Liver (tissue), 9 donors: Measurements from ENCODE around the gene GRIP2. TPM values are rescaled to one million over a fixed set of nuclear protein-coding genes. Genes with fewer than 3 reads are reported as not detected.

Source experiments
- DNase-seq: peaks from one replicate; pipeline ENCODE4 v3.0.0-alpha.2; 2017; ENCODE audit warnings: low spot score
- H3K27ac ChIP-seq, 2 donors: one replicate each; pipeline ENCODE4 v1.7.0; 2013; ENCODE audit warnings: inconsistent platforms in 2 of 2, low read length in 2 of 2, control low read depth in 1 of 2, low read depth in 1 of 2, mild to moderate bottlenecking in 1 of 2
- H3K27me3 ChIP-seq, 4 donors: one replicate each; pipeline versions ENCODE4 v1.6.1 to v1.7.0; 2013; ENCODE audit warnings: low read length in 3 of 4, inconsistent platforms in 1 of 4, mild to moderate bottlenecking in 1 of 4, moderate library complexity in 1 of 4; ENCODE audit not compliant: control insufficient read depth in 4 of 4, insufficient read depth in 4 of 4
- H3K36me3 ChIP-seq, 4 donors: one replicate each; pipeline versions ENCODE4 v1.6.1 to v1.7.0; 2013; ENCODE audit warnings: low read length in 3 of 4, mild to moderate bottlenecking in 3 of 4, low read depth in 1 of 4, moderate library complexity in 1 of 4; ENCODE audit not compliant: control insufficient read depth in 4 of 4, insufficient read depth in 3 of 4
- H3K4me1 ChIP-seq, 4 donors: one replicate each; pipeline versions ENCODE4 v1.6.1 to v1.7.0; 2013; ENCODE audit warnings: low read length in 3 of 4, mild to moderate bottlenecking in 3 of 4, moderate library complexity in 1 of 4; ENCODE audit not compliant: control insufficient read depth in 4 of 4, insufficient read depth in 4 of 4
- H3K4me3 ChIP-seq, 3 donors: one replicate each; pipeline versions ENCODE4 v1.6.1 to v1.7.0; 2013; ENCODE audit warnings: low read length in 3 of 3, control low read depth in 1 of 3, low read depth in 1 of 3, mild to moderate bottlenecking in 1 of 3
- H3K9ac ChIP-seq, 2 donors: one replicate each; pipeline ENCODE4 v1.7.0; 2013; ENCODE audit warnings: low read length in 2 of 2, mild to moderate bottlenecking in 2 of 2, moderate library complexity in 2 of 2, control low read depth in 1 of 2, low read depth in 1 of 2
- H3K9me3 ChIP-seq, 4 donors: one replicate each; pipeline versions ENCODE4 v1.6.1 to v1.7.0; 2013; ENCODE audit warnings: low read length in 3 of 4; ENCODE audit not compliant: control insufficient read depth in 4 of 4
- EGR1 ChIP-seq, 2 donors: IDR thresholded peaks; 2 replicates each; pipeline ENCODE4 v1.6.1; 2016 to 2018; ENCODE audit warnings: antibody characterized with exemption in 2 of 2, low read depth in 2 of 2
- FOXA1 ChIP-seq: IDR thresholded peaks from 2 replicates; pipeline ENCODE4 v1.6.1; 2016; ENCODE audit warnings: antibody characterized with exemption
- FOXA2 ChIP-seq: IDR thresholded peaks from 2 replicates; pipeline ENCODE4 v1.6.1; 2016; ENCODE audit warnings: antibody characterized with exemption
- GABPA ChIP-seq, 2 donors: IDR thresholded peaks in 1 of 2; conservative IDR thresholded peaks in 1 of 2; 2 replicates each; pipeline ENCODE4 v1.6.1; 2016; ENCODE audit warnings: antibody characterized with exemption in 2 of 2, mild to moderate bottlenecking in 1 of 2, moderate library complexity in 1 of 2
- HNF4A ChIP-seq, 2 donors: conservative IDR thresholded peaks; 2 replicates each; pipeline ENCODE4 v1.6.1; 2016; ENCODE audit warnings: antibody characterized with exemption in 2 of 2, mild to moderate bottlenecking in 2 of 2
- JUND ChIP-seq, 2 donors: IDR thresholded peaks; 2 replicates each; pipeline ENCODE4 v1.6.1; 2016; ENCODE audit warnings: antibody characterized with exemption in 2 of 2
- NR2F2 ChIP-seq: IDR thresholded peaks from 2 replicates; pipeline ENCODE4 v1.6.1; 2016; ENCODE audit warnings: antibody characterized with exemption
- RAD21 ChIP-seq, 2 donors: IDR thresholded peaks; 2 replicates each; pipeline ENCODE4 v1.6.1; 2016; ENCODE audit warnings: antibody characterized with exemption in 2 of 2, mild to moderate bottlenecking in 2 of 2
- RXRA ChIP-seq, 2 donors: IDR thresholded peaks; 2 replicates each; pipeline ENCODE4 v1.6.1; 2017 to 2018; ENCODE audit warnings: antibody characterized with exemption in 2 of 2, mild to moderate bottlenecking in 1 of 2
- SP1 ChIP-seq: IDR thresholded peaks from 2 replicates; pipeline ENCODE4 v1.6.1; 2018; ENCODE audit warnings: antibody characterized with exemption, mild to moderate bottlenecking
- ZBTB33 ChIP-seq: IDR thresholded peaks from 2 replicates; pipeline ENCODE4 v1.6.1; 2016; ENCODE audit warnings: antibody characterized with exemption
- WGBS: extraction: QIAGEN DNeasy Blood & Tissue Kit; methylation state at CpG from one replicate; pipeline ENCODE4 v1.1.7; 2013; 5-methylcytosine and 5-hydroxymethylcytosine counted together
- polyA plus RNA-seq, 2 donors: library from polyadenylated mRNA; stranded (reverse) in 1 of 2; unstranded in 1 of 2; fragments of 200-250 nt in 1 of 2; fragments of >200 nt in 1 of 2; fragmentation: Nextera tagmentation in 1 of 2; extraction: Ambion mirVana in 1 of 2; gene quantifications; one replicate each; pipeline versions ENCODE4 v1.2.1 to v1.2.3, GENCODE V29; 2013 to 2015
- total RNA-seq, 2 donors: library from RNA; depleted of rRNA; stranded (reverse); fragments of >200 nt; gene quantifications; one replicate each; pipeline ENCODE4 v1.2.3, GENCODE V29; 2014
- TF ChIP-seq, protein P1 (sequence below): IDR thresholded peaks from 2 replicates; pipeline ENCODE4 v1.6.1; 2016; ENCODE audit warnings: antibody characterized with exemption, mild to moderate bottlenecking
- TF ChIP-seq, protein P2 (sequence below): IDR thresholded peaks from 2 replicates; pipeline ENCODE4 v1.6.1; 2016; ENCODE audit warnings: antibody characterized with exemption
- TF ChIP-seq, protein P3 (sequence below): IDR thresholded peaks from 2 replicates; pipeline ENCODE4 v1.6.1; 2016; ENCODE audit warnings: antibody characterized with exemption
- TF ChIP-seq, protein P4 (sequence below): fragments of 150-350 bp; IDR thresholded peaks from 2 replicates; pipeline ENCODE4 v1.5.1; 2017; ENCODE audit warnings: improper control_type of control experiment, low read depth, low read length; ENCODE audit not compliant: missing input control
- donor health status: healthy.
- donor health status: healthy.
- donor health status: healthy.
- donor health status: healthy.
- donor health status: healthy.

The GRIP2 gene
- total and polyA plus RNA-seq, 4 donors: 0.05 to 0.33 (median 0.09) TPM; not detected in 1

GRCh38 chr3:14455571-14456317 is 84.4 kb downstream of the GRIP2 start:
- TF ChIP-seq SP1: no peak
- no peak for TF ChIP-seq ZBTB33
- TF ChIP-seq FOXA2: no peak
- TF ChIP-seq, protein P1, sequence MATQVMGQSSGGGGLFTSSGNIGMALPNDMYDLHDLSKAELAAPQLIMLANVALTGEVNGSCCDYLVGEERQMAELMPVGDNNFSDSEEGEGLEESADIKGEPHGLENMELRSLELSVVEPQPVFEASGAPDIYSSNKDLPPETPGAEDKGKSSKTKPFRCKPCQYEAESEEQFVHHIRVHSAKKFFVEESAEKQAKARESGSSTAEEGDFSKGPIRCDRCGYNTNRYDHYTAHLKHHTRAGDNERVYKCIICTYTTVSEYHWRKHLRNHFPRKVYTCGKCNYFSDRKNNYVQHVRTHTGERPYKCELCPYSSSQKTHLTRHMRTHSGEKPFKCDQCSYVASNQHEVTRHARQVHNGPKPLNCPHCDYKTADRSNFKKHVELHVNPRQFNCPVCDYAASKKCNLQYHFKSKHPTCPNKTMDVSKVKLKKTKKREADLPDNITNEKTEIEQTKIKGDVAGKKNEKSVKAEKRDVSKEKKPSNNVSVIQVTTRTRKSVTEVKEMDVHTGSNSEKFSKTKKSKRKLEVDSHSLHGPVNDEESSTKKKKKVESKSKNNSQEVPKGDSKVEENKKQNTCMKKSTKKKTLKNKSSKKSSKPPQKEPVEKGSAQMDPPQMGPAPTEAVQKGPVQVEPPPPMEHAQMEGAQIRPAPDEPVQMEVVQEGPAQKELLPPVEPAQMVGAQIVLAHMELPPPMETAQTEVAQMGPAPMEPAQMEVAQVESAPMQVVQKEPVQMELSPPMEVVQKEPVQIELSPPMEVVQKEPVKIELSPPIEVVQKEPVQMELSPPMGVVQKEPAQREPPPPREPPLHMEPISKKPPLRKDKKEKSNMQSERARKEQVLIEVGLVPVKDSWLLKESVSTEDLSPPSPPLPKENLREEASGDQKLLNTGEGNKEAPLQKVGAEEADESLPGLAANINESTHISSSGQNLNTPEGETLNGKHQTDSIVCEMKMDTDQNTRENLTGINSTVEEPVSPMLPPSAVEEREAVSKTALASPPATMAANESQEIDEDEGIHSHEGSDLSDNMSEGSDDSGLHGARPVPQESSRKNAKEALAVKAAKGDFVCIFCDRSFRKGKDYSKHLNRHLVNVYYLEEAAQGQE: no peak
- TF ChIP-seq EGR1 (IDR thresholded peaks at IDR 0.05; ENCODE audit: low read depth in 2 of 2): no peak
- TF ChIP-seq, protein P2, sequence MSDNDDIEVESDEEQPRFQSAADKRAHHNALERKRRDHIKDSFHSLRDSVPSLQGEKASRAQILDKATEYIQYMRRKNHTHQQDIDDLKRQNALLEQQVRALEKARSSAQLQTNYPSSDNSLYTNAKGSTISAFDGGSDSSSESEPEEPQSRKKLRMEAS: no peak
- TF ChIP-seq, protein P3, sequence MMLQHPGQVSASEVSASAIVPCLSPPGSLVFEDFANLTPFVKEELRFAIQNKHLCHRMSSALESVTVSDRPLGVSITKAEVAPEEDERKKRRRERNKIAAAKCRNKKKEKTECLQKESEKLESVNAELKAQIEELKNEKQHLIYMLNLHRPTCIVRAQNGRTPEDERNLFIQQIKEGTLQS: no peak
- no peak for TF ChIP-seq JUND (IDR thresholded peaks at IDR 0.05)
- no peak for TF ChIP-seq HNF4A (conservative IDR thresholded peaks at IDR 0.05)
- no peak for TF ChIP-seq RXRA (IDR thresholded peaks at IDR 0.05)
- no peak for TF ChIP-seq FOXA1
- Histone ChIP-seq H3K36me3 (no peaks in the 10 kb centered on the region), H3K9me3 (no peaks in the 10 kb centered on the region), H3K9ac (no peak overlapping the region), H3K27ac (no peak overlapping the region), H3K4me1 (no peaks in the 10 kb centered on the region), H3K27me3 (peaks cover 0 to 4% (median 1%) of the 10 kb centered on the region in 4 donors), H3K4me3 (no peak overlapping the region)
- WGBS: 83% methylated on average over 6 of the region's 6 CpGs
- no peak for DNase-seq

DNA sequence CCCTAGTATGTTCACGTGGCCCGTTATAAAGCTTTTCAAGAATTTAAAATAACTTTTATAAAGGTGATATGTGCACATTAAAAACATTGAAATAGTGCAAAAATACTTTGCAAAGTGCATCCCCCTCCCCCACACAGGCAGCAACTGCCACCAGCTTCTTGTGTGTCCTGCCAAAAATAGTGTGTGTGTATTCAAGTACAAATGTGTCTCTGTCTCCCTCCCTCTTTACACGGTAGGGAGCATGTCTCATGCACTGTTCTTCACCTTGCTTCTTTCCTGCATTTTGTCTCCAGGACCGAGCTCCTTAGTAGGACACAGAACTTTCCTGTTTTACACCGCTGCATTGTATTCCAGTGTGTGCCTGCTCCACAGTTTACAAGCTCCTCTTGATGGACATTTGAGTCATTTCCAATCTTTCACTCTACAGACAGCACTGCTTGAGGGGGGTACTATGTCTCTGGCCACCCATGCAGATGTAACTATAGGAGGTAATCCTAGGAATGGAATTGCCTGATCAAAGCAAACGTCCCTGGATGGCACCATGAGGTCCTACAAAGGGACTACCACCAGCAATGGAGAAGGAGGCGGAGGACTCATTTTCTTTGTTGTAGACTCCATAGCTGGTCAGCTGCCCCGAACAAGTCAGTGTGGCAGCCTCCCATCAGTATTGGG is 85.4 kb downstream of the GRIP2 start:
- no peak for DNase-seq
- H3K9me3 ChIP-seq: no peaks in the 10 kb centered on the region
- TF ChIP-seq ZBTB33: no peak
- no peak for TF ChIP-seq RXRA (IDR thresholded peaks at IDR 0.05)
- TF ChIP-seq NR2F2: no peak
- TF ChIP-seq, protein P4, sequence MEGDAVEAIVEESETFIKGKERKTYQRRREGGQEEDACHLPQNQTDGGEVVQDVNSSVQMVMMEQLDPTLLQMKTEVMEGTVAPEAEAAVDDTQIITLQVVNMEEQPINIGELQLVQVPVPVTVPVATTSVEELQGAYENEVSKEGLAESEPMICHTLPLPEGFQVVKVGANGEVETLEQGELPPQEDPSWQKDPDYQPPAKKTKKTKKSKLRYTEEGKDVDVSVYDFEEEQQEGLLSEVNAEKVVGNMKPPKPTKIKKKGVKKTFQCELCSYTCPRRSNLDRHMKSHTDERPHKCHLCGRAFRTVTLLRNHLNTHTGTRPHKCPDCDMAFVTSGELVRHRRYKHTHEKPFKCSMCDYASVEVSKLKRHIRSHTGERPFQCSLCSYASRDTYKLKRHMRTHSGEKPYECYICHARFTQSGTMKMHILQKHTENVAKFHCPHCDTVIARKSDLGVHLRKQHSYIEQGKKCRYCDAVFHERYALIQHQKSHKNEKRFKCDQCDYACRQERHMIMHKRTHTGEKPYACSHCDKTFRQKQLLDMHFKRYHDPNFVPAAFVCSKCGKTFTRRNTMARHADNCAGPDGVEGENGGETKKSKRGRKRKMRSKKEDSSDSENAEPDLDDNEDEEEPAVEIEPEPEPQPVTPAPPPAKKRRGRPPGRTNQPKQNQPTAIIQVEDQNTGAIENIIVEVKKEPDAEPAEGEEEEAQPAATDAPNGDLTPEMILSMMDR: no peak
- no peak for TF ChIP-seq GABPA (IDR thresholded peaks at IDR 0.05 in 1 of 2, conservative IDR thresholded peaks at IDR 0.05 in 1 of 2)
- no peak for TF ChIP-seq FOXA1
- TF ChIP-seq RAD21 (IDR thresholded peaks at IDR 0.05): no peak
- TF ChIP-seq SP1: no peak
- TF ChIP-seq, protein P3: no peak
- no peak for TF ChIP-seq EGR1 (IDR thresholded peaks at IDR 0.05; ENCODE audit: low read depth in 2 of 2)
- TF ChIP-seq, protein P2: no peak
- TF ChIP-seq JUND (IDR thresholded peaks at IDR 0.05): no peak
- no peak for TF ChIP-seq HNF4A (conservative IDR thresholded peaks at IDR 0.05)
- no peaks in the 10 kb centered on the region for H3K4me1 ChIP-seq
- H3K9ac ChIP-seq: no peak overlapping the region
- no peak overlapping the region for H3K4me3 ChIP-seq
- 89% methylated on average over 8 of the region's 8 CpGs for WGBS
- H3K36me3 ChIP-seq: no peaks in the 10 kb centered on the region
- no peak overlapping the region for H3K27ac ChIP-seq
- H3K27me3 ChIP-seq: peaks cover 0 to 4% (median 1%) of the 10 kb centered on the region in 4 donors
